Endothelial cell of umbilical vein (primary cell): ENCODE measurements around the gene MRGPRD. TPM values are rescaled to one million over a fixed set of nuclear protein-coding genes. Genes with fewer than 3 reads are reported as not detected.

Source experiments
- BruUV-seq: library from RNA; stranded (reverse); fragments of 400-500 nt; replicated peaks from 2 replicates; lab custom pipeline; 2021; lab: Mats Ljungman, UMichigan
- CTCF ChIA-PET: fragments of 300-600, 350-600 bp; sonication (Branson Sonifier 250); formaldehyde crosslinking; loops from one replicate; lab custom pipeline; 2021; ENCODE audit warnings: antibody characterized with exemption, inconsistent platforms; lab: Charles Lee
- POLR2A ChIA-PET: fragments of 300-600, 350-600 bp; sonication (Branson Sonifier 250); formaldehyde crosslinking; loops from one replicate; lab custom pipeline; 2021; ENCODE audit warnings: antibody characterized with exemption, inconsistent platforms; lab: Charles Lee
- DNase-seq: peaks from one replicate; pipeline ENCODE4 v3.0.0-alpha.2; 2011; ENCODE audit warnings: low read depth, low spot score
- FAIRE-seq: peaks from 2 replicates; lab custom pipeline; 2011; peaks lifted over from hg19 to GRCh38; lab: Jason Lieb, UNC
- H2AFZ ChIP-seq: 2 replicates; pipeline ENCODE4 v1.6.0; 2012; ENCODE audit warnings: low read depth, low read length, control low read depth, inconsistent platforms
- H3K27ac ChIP-seq: 2 replicates; pipeline ENCODE4 v1.5.1; 2011; ENCODE audit warnings: low read depth, mild to moderate bottlenecking, control low read depth, low read length, moderate library complexity; ENCODE audit not compliant: insufficient read depth
- H3K27me3 ChIP-seq, 2 experiments: 2 replicates each; pipeline versions ENCODE4 v1.6.0 to v1.6.1; 2011; ENCODE audit warnings: low read length in 2 of 2, mixed read lengths in 1 of 2; ENCODE audit not compliant: control insufficient read depth in 2 of 2, insufficient read depth in 2 of 2
- H3K36me3 ChIP-seq, 2 experiments: 2 replicates in 1 of 2; 3 replicates in 1 of 2; pipeline ENCODE4 v1.5.1; 2011; ENCODE audit warnings: low read length in 2 of 2, mild to moderate bottlenecking in 1 of 2, moderate library complexity in 1 of 2; ENCODE audit not compliant: control insufficient read depth in 2 of 2, insufficient read depth in 2 of 2; ENCODE audit errors: extremely low read depth in 1 of 2
- H3K4me1 ChIP-seq: 3 replicates; pipeline ENCODE4 v1.5.1; 2011; ENCODE audit warnings: mild to moderate bottlenecking, low read length; ENCODE audit not compliant: control insufficient read depth, insufficient read depth; ENCODE audit errors: extremely low read depth
- H3K4me2 ChIP-seq: 2 replicates; pipeline ENCODE4 v1.6.1; 2011; ENCODE audit warnings: low read length, control low read depth, mixed read lengths; ENCODE audit not compliant: insufficient read depth
- H3K4me3 ChIP-seq, 3 experiments: fragments of 200-600 bp in 1 of 3; sonication (generic), shearing (Covaris generic) in 1 of 3; replicated peaks in 1 of 3; 2 replicates each; pipeline ENCODE4 v1.5.1; 2011 to 2016; ENCODE audit warnings: control low read depth in 3 of 3, low read length in 3 of 3, mild to moderate bottlenecking in 2 of 3, inconsistent platforms in 1 of 3, low read depth in 1 of 3, moderate library complexity in 1 of 3; ENCODE audit not compliant: insufficient read depth in 1 of 3
- H3K79me2 ChIP-seq: 2 replicates; pipeline ENCODE4 v1.6.0; 2012; ENCODE audit warnings: low read length, inconsistent platforms; ENCODE audit not compliant: control insufficient read depth, insufficient read depth
- H3K9ac ChIP-seq: replicated peaks from 2 replicates; pipeline ENCODE3; 2011; ENCODE audit warnings: low read length, control low read depth; ENCODE audit not compliant: insufficient read depth; ENCODE audit errors: extremely low read depth
- H3K9me1 ChIP-seq: replicated peaks from 3 replicates; pipeline ENCODE4 v1.6.0; 2011; ENCODE audit warnings: mild to moderate bottlenecking, low read length; ENCODE audit not compliant: control insufficient read depth, insufficient read depth; ENCODE audit errors: extremely low read depth
- H3K9me3 ChIP-seq: replicated peaks from 2 replicates; pipeline ENCODE4 v1.5.1; 2012; ENCODE audit warnings: low read length, inconsistent platforms; ENCODE audit not compliant: control insufficient read depth, insufficient read depth
- H4K20me1 ChIP-seq: replicated peaks from 2 replicates; pipeline ENCODE3; 2011; ENCODE audit warnings: mild to moderate bottlenecking, low read length; ENCODE audit not compliant: control insufficient read depth, insufficient read depth; ENCODE audit errors: extremely low read depth
- EZH2 ChIP-seq: IDR thresholded peaks from 2 replicates; pipeline ENCODE4 v1.6.1; 2012; ENCODE audit warnings: borderline replicate concordance, low read depth, mild to moderate bottlenecking, moderate library complexity, low read length, inconsistent platforms; ENCODE audit not compliant: severe bottlenecking
- FOS ChIP-seq: IDR thresholded peaks from 2 replicates; pipeline ENCODE4 v1.6.1; 2011; ENCODE audit warnings: mild to moderate bottlenecking, low read length, moderate library complexity, borderline replicate concordance; ENCODE audit not compliant: insufficient read depth
- GATA2 ChIP-seq: IDR thresholded peaks from 2 replicates; pipeline ENCODE4 v1.7.0; 2011; ENCODE audit warnings: low read depth, mild to moderate bottlenecking, moderate library complexity, mixed read lengths, low read length; ENCODE audit not compliant: insufficient read length, insufficient read depth
- JUN ChIP-seq: IDR thresholded peaks from 2 replicates; pipeline ENCODE4 v1.6.1; 2011; ENCODE audit warnings: borderline replicate concordance, low read depth; ENCODE audit not compliant: insufficient read length, insufficient read depth
- MYC ChIP-seq: IDR thresholded peaks from one replicate; pipeline ENCODE4 v1.6.1; 2011; ENCODE audit warnings: mild to moderate bottlenecking, low read depth, low read length
- POLR2A ChIP-seq: IDR thresholded peaks from 2 replicates; pipeline ENCODE4 v1.6.1; 2012; ENCODE audit warnings: low read depth, mild to moderate bottlenecking, control low read depth, low read length
- POLR2AphosphoS5 ChIP-seq: IDR thresholded peaks from 2 replicates; pipeline ENCODE4 v1.6.1; 2012; ENCODE audit warnings: low read depth, mild to moderate bottlenecking, control low read depth, low read length, moderate library complexity; ENCODE audit not compliant: insufficient read depth
- dilution Hi-C: fragments of 300-500 bp; cut with MboI; formaldehyde crosslinking; loops from one replicate; pipeline ENCODE4 v1.15.0; 2019; ENCODE audit warnings: low sequenced_read_pairs; ENCODE audit not compliant: extremely low pct_ligation_motif_present
- intact Hi-C: fragments of 100-400 bp; cut with micrococcal nuclease; formaldehyde crosslinking; loops from one replicate; pipeline ENCODE4 v1.10.0; 2022
- polyA plus RNA-seq, 4 experiments: library from polyadenylated mRNA; depleted of rRNA in 3 of 4; stranded (reverse) in 3 of 4; unstranded in 1 of 4; fragments of >200 nt; gene quantifications; 2 replicates each; pipeline versions ENCODE4 v1.2.1 to v1.2.3, GENCODE V29; 2011 to 2012; ENCODE audit warnings: missing spikeins in 1 of 4
- total RNA-seq: library from RNA; stranded (reverse); gene quantifications from 2 replicates; pipeline ENCODE4 v1.2.3, GENCODE V29; 2021
- TF ChIP-seq, protein P1 (sequence below): IDR thresholded peaks from 2 replicates; pipeline ENCODE4 v1.6.1; 2011; ENCODE audit not compliant: insufficient read depth, insufficient read length
- TF ChIP-seq, protein P2 (sequence below), 2 donors: IDR thresholded peaks; 1 replicate in 1 of 2; 2 replicates in 1 of 2; pipeline ENCODE4 v1.5.1; 2011; ENCODE audit warnings: low read length in 2 of 2, mild to moderate bottlenecking in 2 of 2, moderate library complexity in 2 of 2, control low read depth in 1 of 2, inconsistent platforms in 1 of 2, low read depth in 1 of 2; ENCODE audit not compliant: insufficient read depth in 1 of 2; ENCODE audit errors: extremely low read depth in 1 of 2

The MRGPRD gene
- total and polyA plus RNA-seq, 2 donors (not counting 3 experiments of a cell fraction or from before 2014, with no cell fraction given) = not detected

DNA sequence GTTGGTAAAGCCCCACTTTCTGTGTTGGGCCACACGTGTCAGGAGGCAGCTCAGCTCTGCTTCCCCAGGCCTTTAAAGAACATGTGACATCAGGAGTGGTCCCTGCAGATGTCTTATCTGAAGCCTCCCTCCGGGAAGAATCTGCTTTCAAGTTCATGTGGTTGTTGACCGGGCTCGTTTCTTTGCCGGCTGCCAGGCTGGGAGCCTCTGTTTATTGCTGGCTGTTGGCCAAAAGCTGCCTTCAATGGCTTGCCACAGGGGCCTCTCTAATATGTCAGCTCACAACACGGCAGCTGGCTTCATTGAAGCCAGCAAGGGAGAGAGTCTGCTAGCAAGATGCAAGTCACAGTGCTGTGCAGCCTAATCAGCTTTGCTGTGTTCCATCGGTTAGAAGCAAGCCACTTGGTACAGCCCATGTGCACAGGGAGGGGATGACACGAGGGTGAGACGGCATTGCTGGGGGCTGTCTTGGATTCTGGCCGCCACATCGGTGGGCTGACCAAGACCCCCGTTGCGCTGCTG is 17.7 kb upstream of the MRGPRD start:
- BruUV-seq = no TSS peak
- Histone ChIP-seq H3K4me3 (no peak overlapping the region), H3K27me3 (no peaks in the 10 kb centered on the region), H2AFZ (no peak overlapping the region), H3K27ac (no peak overlapping the region), H3K36me3 (no peaks in the 10 kb centered on the region), H3K4me2 (no peak overlapping the region), H3K9me3 (no peaks in the 10 kb centered on the region), H3K9me1 (no peaks in the 10 kb centered on the region), H3K79me2 (no peaks in the 10 kb centered on the region), H3K4me1 (peaks cover 4% of the 10 kb centered on the region), H4K20me1 (no peaks in the 10 kb centered on the region), H3K9ac (no peak overlapping the region)
- POLR2A ChIA-PET = no interaction called here
- peak; percentile 68 for DNase-seq
- FAIRE-seq = peak; percentile 53
- dilution Hi-C loops = no loop called here
- CTCF ChIA-PET = interaction anchor here (0.9 to 1.1 kb wide), 2 partner anchors 29 to 46 kb away, joined by 3 read pairs; no protein-coding TSS in a partner anchor
- intact Hi-C loops = no loop called here
- TF ChIP-seq POLR2AphosphoS5 (no peak), FOS (no peak), POLR2A (no peak), GATA2 (no peak), MYC (no peak), EZH2 (no peak), JUN (no peak)
- TF ChIP-seq, protein P1, sequence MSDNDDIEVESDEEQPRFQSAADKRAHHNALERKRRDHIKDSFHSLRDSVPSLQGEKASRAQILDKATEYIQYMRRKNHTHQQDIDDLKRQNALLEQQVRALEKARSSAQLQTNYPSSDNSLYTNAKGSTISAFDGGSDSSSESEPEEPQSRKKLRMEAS = no peak
- TF ChIP-seq, protein P2, sequence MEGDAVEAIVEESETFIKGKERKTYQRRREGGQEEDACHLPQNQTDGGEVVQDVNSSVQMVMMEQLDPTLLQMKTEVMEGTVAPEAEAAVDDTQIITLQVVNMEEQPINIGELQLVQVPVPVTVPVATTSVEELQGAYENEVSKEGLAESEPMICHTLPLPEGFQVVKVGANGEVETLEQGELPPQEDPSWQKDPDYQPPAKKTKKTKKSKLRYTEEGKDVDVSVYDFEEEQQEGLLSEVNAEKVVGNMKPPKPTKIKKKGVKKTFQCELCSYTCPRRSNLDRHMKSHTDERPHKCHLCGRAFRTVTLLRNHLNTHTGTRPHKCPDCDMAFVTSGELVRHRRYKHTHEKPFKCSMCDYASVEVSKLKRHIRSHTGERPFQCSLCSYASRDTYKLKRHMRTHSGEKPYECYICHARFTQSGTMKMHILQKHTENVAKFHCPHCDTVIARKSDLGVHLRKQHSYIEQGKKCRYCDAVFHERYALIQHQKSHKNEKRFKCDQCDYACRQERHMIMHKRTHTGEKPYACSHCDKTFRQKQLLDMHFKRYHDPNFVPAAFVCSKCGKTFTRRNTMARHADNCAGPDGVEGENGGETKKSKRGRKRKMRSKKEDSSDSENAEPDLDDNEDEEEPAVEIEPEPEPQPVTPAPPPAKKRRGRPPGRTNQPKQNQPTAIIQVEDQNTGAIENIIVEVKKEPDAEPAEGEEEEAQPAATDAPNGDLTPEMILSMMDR (IDR thresholded peaks at IDR 0.05; ENCODE audit: extremely low read depth in 1 of 2, insufficient read depth in 1 of 2, low read depth in 1 of 2, low read length in 2 of 2) = no peak
